Activated naive CD4-positive, alpha-beta T cell treated with anti-CD3 and anti-CD28 coated beads, Interleukin-2, amount 50 U/mL, for 24 hours (primary cell): ENCODE measurements around the gene SOD2.
"Not testable (repeated sequence)": the region's sequence is repeated elsewhere in the genome, so short reads cannot be mapped to it uniquely, and the experiment has no call there.

Experiments
- H3K27ac Mint-ChIP-seq: one replicate; pipeline ENCODE4 v1.8.0; 2021; ENCODE audit warnings: mild to moderate bottlenecking, mixed read lengths
- H3K27me3 Mint-ChIP-seq: one replicate; pipeline ENCODE4 v1.8.0; 2021; ENCODE audit warnings: mixed read lengths
- H3K36me3 Mint-ChIP-seq: one replicate; pipeline ENCODE4 v1.8.0; 2021; ENCODE audit warnings: mixed read lengths
- H3K4me1 Mint-ChIP-seq: one replicate; pipeline ENCODE4 v1.8.0; 2021; ENCODE audit warnings: mixed read lengths
- H3K4me3 Mint-ChIP-seq: one replicate; pipeline ENCODE4 v1.8.0; 2021; ENCODE audit warnings: mild to moderate bottlenecking, mixed read lengths
- H3K9me3 Mint-ChIP-seq: one replicate; pipeline ENCODE4 v1.8.0; 2021; ENCODE audit warnings: mixed read lengths

Gene SOD2

GRCh38 chr6:159693894-159694545, 979 bp upstream of the SOD2 start:
- Mint-ChIP-seq H3K36me3 (peaks cover 11% of the 10 kb centered on the region), H3K4me3 (peak overlapping the region; percentile 95), H3K4me1 (peaks cover 42% of the 10 kb centered on the region), H3K9me3 (no peaks in the 10 kb centered on the region), H3K27ac (peak overlapping the region; percentile 95), H3K27me3 (no peaks in the 10 kb centered on the region)

DNA sequence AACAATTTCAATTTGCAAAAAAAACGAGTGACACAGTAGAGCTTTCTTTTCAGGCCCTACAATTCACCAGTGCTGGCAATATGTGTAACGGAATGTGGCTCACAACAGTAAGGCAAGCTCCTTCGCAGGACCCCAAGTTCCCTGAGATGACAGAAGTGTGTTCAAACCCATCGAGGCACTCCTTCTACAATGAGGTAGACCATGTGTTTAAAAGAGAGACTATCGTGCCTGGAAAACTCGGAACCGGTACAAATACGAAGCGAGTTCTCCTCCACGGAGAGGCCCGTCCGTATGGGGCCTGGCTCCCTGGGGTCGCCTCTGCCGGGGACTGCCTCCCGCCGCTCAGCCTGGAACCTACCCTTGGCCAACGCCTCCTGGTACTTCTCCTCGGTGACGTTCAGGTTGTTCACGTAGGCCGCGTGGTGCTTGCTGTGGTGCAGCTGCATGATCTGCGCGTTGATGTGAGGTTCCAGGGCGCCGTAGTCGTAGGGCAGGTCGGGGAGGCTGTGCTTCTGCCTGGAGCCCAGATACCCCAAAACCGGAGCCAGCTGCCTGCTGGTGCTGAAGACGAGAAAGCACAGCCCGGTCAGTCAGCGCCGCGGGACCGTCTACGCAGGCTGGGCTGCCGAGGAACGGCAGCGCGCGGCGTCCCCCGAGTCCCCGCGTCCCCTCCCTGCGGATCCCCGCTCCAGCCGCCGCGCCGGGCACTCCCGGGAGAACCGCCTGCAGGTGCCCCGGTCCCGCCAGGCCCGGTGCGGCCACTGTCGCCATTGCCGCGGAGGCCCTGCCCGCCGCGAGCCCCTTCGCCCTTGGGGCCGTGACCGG, 526 bp downstream of the SOD2 start:
- Mint-ChIP-seq H3K4me3 (peak overlapping the region; percentile 88), H3K36me3 (peaks cover 15% of the 10 kb centered on the region), H3K27me3 (no peaks in the 10 kb centered on the region), H3K9me3 (no peaks in the 10 kb centered on the region), H3K27ac (peak overlapping the region; percentile 91), H3K4me1 (peaks cover 53% of the 10 kb centered on the region)

DNA sequence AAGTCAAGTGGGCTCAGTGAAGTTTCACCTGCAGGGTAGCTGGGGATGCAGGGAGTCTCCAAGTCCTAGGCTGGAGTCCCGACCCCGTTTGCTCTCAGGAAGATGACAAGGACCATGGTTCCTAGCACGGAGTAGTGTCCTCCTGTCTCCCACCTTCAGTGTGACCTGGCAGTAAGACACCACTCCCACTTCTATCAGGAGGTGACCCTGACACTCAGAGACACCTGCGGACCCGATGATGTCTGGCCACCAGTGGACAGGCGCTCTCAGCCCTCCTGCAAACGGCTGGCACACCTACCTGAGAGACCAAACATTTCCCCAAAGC, 1.1 kb downstream of the SOD2 start:
- H3K4me1 Mint-ChIP-seq: peaks cover 54% of the 10 kb centered on the region
- no peaks in the 10 kb centered on the region for H3K9me3 Mint-ChIP-seq
- peak overlapping the region; percentile 91 for H3K27ac Mint-ChIP-seq
- peaks cover 16% of the 10 kb centered on the region for H3K36me3 Mint-ChIP-seq
- peak overlapping the region; percentile 88 for H3K4me3 Mint-ChIP-seq
- H3K27me3 Mint-ChIP-seq: no peaks in the 10 kb centered on the region

DNA sequence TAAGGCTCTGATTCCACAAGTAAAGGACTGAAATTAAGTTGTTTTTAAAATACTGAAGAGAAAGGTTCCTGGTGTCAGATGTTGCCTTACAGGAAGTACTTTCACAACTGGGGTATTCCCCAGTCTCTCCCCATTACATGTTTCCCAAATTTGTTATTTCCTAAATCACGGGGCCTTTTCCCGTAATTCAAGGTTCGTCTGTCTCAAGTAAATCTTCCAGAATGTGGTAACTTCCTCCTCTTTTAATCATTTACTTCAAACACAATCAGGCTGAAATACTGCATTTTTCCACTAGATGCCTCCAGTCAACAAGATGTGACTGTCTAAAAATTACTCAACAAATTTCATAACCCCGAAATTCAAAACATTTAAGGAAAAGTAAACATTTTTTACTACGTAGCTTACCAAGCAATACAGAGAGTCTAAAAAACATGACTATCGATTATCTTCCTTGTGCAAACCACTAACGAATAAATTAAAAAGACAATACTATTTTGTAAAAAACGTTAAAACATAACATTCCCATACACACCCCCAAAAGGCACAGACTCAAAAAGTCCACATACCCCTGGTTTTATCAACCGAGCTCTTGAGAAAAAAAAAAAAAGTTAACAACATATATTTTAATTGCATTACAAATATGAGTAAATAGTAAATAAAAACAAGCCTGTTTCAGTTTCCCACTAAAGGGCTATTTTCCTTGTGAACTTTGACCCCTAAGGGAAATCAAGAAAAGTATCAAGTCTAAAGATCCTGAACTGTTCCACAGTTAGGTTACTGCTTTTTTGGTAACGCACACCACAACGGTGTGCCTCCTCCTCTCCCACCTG, 1.7 kb downstream of the SOD2 start:
- peak overlapping the region; percentile 91 for H3K27ac Mint-ChIP-seq
- H3K9me3 Mint-ChIP-seq: no peaks in the 10 kb centered on the region
- H3K4me3 Mint-ChIP-seq: peak overlapping the region; percentile 88
- H3K4me1 Mint-ChIP-seq: peaks cover 58% of the 10 kb centered on the region
- H3K36me3 Mint-ChIP-seq: peaks cover 20% of the 10 kb centered on the region
- H3K27me3 Mint-ChIP-seq: no peaks in the 10 kb centered on the region

GRCh38 chr6:159690135-159690534, 2.9 kb downstream of the SOD2 start:
- Mint-ChIP-seq H3K4me1 (peaks cover 63% of the 10 kb centered on the region), H3K36me3 (peaks cover 20% of the 10 kb centered on the region)
- H3K27me3 Mint-ChIP-seq, H3K27ac Mint-ChIP-seq, H3K9me3 Mint-ChIP-seq, H3K4me3 Mint-ChIP-seq: not testable (repeated sequence)

DNA sequence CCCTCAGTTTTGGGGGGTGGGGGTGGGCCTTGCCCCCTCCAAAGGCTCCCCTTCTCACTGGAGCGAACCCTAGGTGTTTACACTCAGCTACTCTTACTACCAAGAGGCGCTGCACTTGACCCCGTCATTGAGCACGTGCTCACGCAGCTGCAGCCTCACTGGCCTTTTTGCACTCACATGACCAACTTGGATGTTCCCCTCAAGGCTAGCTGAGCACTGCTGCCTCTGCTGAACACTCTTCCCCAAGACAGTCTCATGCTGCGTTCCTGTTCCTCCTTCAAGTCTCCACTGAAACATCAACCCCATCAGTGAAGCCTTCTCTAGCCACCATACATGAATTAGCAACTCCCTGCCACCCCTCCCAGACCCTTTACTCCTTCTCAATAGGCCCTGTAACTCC, 4.0 kb downstream of the SOD2 start:
- no peak overlapping the region for H3K4me3 Mint-ChIP-seq
- H3K4me1 Mint-ChIP-seq: peaks cover 51% of the 10 kb centered on the region
- H3K27ac Mint-ChIP-seq: peak overlapping the region; percentile 35
- H3K27me3 Mint-ChIP-seq: no peaks in the 10 kb centered on the region
- no peaks in the 10 kb centered on the region for H3K9me3 Mint-ChIP-seq
- peaks cover 23% of the 10 kb centered on the region for H3K36me3 Mint-ChIP-seq

DNA sequence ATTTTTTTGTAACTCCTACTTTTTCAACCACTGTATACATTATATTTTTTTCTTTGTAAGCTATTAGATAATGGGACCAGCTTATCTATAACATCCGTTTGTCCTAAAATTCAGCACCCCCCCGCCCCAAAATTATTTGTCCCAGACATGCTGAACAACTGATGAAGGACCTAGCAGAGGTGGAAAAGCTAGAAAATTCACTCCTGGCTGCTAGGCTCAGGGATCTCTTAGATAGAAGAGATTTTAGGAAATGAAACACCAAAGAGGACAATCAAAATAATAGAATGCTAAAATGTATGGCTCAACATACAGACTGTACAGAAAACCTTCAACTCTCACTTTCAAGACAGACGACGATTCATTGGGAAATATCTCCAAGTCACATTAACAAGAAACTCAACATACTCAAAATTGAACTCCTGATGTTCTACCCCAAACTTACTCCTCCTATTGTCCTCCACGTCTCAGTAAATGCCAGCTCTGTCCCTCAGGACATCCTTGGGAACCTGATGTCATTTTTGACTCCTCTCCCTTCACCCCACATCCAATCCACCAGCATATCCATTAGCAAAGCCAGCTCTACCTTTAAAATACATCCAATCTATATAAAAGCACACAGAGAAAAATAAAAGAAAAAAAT, 4.7 kb downstream of the SOD2 start:
- H3K4me1 Mint-ChIP-seq: peaks cover 47% of the 10 kb centered on the region
- peak overlapping the region; percentile 68 for H3K27ac Mint-ChIP-seq
- no peaks in the 10 kb centered on the region for H3K27me3 Mint-ChIP-seq
- H3K4me3 Mint-ChIP-seq: peak overlapping the region; percentile 75
- H3K36me3 Mint-ChIP-seq: peaks cover 23% of the 10 kb centered on the region
- H3K9me3 Mint-ChIP-seq: no peaks in the 10 kb centered on the region

GRCh38 chr6:159687341-159687740, 5.7 kb downstream of the SOD2 start:
- H3K9me3 Mint-ChIP-seq: no peaks in the 10 kb centered on the region
- H3K4me3 Mint-ChIP-seq: peak overlapping the region; percentile 11
- no peak overlapping the region for H3K27ac Mint-ChIP-seq
- peaks cover 23% of the 10 kb centered on the region for H3K36me3 Mint-ChIP-seq
- H3K27me3 Mint-ChIP-seq: no peaks in the 10 kb centered on the region
- H3K4me1 Mint-ChIP-seq: peaks cover 47% of the 10 kb centered on the region

DNA sequence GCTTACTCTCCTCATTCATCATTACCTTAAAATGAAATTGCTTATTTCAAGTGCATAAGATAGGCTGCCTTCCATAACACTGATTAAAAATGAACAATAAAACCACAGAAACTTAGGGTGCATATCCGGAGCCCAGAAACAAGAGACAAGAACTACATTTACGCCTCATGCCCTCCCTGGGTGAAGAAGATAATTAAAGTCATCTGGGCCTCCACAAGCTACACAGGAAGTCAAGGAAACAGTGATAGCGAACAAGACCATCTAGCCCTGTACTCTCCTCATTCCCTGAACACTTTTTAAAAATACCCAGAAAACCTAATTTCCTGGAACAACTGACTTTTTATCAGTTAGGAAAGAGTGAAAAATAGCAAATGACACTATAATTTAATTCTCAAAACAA, 6.3 kb downstream of the SOD2 start:
- Mint-ChIP-seq H3K9me3 (no peaks in the 10 kb centered on the region), H3K27me3 (no peaks in the 10 kb centered on the region), H3K36me3 (peaks cover 22% of the 10 kb centered on the region), H3K4me3 (no peak overlapping the region), H3K27ac (peak overlapping the region; percentile 38), H3K4me1 (peaks cover 42% of the 10 kb centered on the region)

DNA sequence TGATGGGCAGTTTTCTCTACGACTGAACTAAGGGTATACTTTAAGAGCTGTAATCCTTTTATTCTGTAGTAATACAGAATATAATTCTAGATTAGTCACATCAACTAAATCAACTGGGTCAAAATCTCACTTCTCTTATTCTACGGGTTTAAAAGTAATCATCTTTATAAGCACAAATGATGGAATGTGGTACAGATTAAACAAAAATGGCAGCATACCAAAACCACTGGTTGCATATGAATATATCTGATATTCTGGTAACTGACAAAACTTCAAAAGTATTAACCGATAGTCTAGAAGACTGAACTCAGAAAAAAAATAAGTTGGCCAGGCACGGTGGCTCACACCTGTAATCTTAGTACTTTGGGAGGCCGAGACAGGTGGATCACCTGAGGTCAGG, 7.0 kb downstream of the SOD2 start:
- Mint-ChIP-seq H3K4me1 (peaks cover 36% of the 10 kb centered on the region), H3K4me3 (peak overlapping the region; percentile 5), H3K9me3 (no peaks in the 10 kb centered on the region), H3K36me3 (peaks cover 18% of the 10 kb centered on the region), H3K27ac (peak overlapping the region; percentile 81), H3K27me3 (no peaks in the 10 kb centered on the region)

DNA sequence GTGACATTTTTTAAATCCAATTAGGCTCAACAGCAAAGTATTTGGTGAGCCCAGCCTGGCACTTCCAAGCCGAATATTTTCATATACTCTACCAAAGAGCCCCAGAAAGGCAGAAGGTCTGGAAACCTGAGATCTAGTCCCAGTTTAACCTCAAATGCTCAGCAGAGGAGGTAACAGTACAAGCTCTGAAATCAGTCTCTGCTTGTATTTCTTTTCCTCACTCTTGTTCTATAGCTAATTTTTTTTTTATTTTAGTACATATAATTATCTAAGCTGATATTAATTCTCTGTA, 9.1 kb downstream of the SOD2 start:
- no peaks in the 10 kb centered on the region for H3K9me3 Mint-ChIP-seq
- peaks cover 13% of the 10 kb centered on the region for H3K36me3 Mint-ChIP-seq
- no peaks in the 10 kb centered on the region for H3K27me3 Mint-ChIP-seq
- no peak overlapping the region for H3K27ac Mint-ChIP-seq
- peaks cover 33% of the 10 kb centered on the region for H3K4me1 Mint-ChIP-seq
- H3K4me3 Mint-ChIP-seq: no peak overlapping the region

DNA sequence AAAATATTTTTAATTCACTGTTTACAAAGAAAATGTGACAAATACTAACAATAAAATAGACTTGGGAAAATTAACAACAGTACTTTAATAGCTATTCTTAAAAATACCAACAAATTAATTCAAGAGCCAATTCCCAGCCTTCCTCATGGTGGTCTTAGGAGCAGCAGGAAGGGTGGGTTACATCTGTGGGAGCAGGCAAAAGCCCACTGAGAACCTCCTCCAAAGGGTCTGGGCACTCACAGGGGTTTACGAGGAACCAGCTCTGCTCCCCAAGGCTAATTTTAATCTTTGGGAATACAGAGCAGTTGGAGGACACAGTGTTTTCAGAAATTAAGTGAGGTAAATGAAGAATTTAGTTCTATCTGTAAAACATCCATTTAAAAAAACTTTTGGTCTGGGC, 10.2 kb downstream of the SOD2 start:
- Mint-ChIP-seq H3K27me3 (no peaks in the 10 kb centered on the region), H3K4me1 (peaks cover 24% of the 10 kb centered on the region), H3K36me3 (peaks cover 10% of the 10 kb centered on the region), H3K4me3 (no peak overlapping the region), H3K27ac (no peak overlapping the region), H3K9me3 (no peaks in the 10 kb centered on the region)

- Mint-ChIP-seq H3K4me1 (peaks cover 21% of the 10 kb centered on the region), H3K4me3 (no peak overlapping the region), H3K36me3 (peaks cover 10% of the 10 kb centered on the region), H3K9me3 (no peaks in the 10 kb centered on the region), H3K27ac (peak overlapping the region; percentile 24), H3K27me3 (no peaks in the 10 kb centered on the region)
Observed at GRCh38 chr6:159682295-159682694, 10.7 kb downstream of the SOD2 start.

DNA sequence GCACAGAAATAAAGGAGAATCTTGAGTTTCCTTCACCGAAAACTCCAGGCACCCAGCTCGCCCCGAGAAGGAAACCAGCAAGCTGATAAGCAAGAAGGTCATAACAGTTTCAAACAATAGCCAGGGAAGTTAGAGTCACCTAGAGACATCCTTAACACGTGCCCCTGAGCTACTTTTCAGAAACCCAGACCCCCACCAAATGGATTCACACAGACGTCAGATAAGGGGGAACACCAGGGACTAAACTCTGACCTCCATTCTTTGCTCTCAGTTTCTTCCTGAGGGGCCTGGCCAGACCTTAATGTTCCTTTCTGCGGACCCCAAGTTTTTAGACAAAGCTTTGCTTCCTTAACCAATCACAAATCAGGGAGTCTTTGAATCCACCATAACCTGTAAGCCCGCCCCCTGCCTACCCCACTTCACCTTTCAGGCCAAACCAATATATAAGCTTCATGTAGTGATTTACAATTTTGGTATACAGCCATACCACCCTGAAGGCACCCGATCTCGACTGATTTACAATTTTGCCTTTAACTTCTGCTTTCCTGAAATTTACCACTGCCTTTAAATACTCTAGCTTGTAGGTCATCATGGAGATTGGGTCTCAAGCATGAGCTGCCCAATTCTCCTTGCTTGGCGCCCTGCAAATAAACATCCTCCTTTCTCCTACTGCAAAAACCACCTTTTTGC, 11.7 kb downstream of the SOD2 start:
- H3K36me3 Mint-ChIP-seq: peaks cover 8% of the 10 kb centered on the region
- no peak overlapping the region for H3K4me3 Mint-ChIP-seq
- peaks cover 13% of the 10 kb centered on the region for H3K4me1 Mint-ChIP-seq
- no peaks in the 10 kb centered on the region for H3K27me3 Mint-ChIP-seq
- H3K27ac Mint-ChIP-seq: peak overlapping the region; percentile 18
- no peaks in the 10 kb centered on the region for H3K9me3 Mint-ChIP-seq

- peaks cover 12% of the 10 kb centered on the region for H3K36me3 Mint-ChIP-seq
- no peaks in the 10 kb centered on the region for H3K9me3 Mint-ChIP-seq
- peak overlapping the region; percentile 88 for H3K27ac Mint-ChIP-seq
Observed at GRCh38 chr6:159680104-159680503, 12.9 kb downstream of the SOD2 start.

More at GRCh38 chr6:159680104-159680503, 12.9 kb downstream of the SOD2 start:
- H3K4me1 Mint-ChIP-seq: peaks cover 7% of the 10 kb centered on the region
- no peaks in the 10 kb centered on the region for H3K27me3 Mint-ChIP-seq
- peak overlapping the region; percentile 16 for H3K4me3 Mint-ChIP-seq
